ENCODE results near the gene CRKL.
A peak's percentile ranks its signal among the peaks of the same experiment; 100 is the strongest.

Gene CRKL

GRCh38 chr22:20998411-20999336 is 81.5 kb downstream of the CRKL start:
- no peak for DNase-seq

- DNase-seq, result no peak
Measured at GRCh38 chr22:20999350-21000206, 82.4 kb downstream of the CRKL start.

DNA sequence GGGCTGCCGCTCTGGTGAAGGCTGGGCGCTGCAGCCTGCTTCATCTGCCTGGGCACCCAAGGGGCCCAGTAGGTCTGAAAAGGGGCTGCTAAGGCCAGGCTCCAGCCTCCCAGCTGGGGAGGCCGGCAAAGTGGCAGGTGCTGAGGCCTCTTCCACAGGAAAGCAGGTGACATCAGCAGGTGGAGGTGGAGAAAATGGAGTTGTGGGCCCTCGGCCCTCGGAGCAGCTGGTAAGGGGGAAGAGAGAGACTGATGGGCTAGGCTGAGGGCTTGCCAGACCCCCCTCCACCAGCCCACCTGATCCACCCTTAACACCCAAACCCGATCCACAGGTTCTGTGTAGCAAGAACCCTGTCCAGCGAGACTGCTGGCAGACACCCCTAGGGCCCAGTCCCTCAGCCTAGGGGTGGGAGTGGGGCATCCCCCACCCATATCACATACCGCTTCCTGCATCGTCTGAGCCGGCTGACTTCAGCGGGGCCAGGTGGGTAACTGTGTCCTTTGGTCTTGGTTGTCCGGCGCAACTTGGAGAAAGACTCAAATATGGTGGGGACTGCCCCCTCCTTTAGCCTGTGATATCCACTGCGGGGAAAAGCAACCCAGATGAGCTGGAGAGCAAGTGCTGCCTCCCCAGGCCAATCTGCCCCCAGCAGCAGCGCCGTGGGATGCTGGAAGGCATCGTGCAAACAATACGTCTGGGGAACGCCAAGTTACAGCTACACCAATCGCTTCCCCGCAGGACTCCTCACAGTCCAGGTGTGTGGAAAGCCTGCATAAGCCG is 83.2 kb downstream of the CRKL start:
- no peak for DNase-seq

DNA sequence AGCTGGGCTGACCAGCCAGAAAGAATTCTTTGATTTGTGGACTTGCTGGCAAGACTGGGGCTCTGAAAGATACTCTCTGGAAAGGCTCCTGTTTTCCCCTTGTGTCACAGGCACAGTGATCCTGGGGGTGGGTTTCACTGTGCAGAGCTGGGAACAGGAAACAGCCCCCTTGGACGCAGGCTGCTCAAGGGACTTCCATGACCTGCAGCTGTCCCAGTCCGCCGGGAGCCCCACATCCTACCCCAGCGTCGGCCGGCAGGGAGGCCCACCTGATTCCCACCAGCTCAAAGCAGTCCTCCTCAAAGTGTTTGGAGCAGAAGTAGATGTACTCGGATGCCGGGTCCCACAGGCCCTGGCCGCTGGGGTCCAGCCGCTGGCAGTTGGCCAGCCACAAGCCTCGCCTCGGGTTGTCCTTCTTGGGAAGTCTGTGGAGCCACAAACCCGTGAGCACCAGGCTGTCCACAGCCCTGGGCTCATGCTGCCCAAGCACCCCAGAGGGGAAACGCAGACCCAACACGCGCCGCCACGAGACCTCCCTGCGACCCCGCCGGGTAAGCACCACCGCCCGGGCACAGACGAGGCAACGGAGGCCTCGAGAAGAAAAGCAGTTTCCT is 83.9 kb downstream of the CRKL start:
- no peak for DNase-seq

- peak; percentile 87 to 96 for DNase-seq
Measured at GRCh38 chr22:21001601-21002325, 84.6 kb downstream of the CRKL start, which contains the start of gene THAP7. Gene THAP7, minus strand, starts transcription at chr22:21002118. Its CDS starts 207 bp downstream, at chr22:21001911.
